Ovary (tissue), 9 donors: ENCODE results near the gene SCUBE3. TPM values are rescaled to one million over a fixed set of nuclear protein-coding genes. Genes with fewer than 3 reads are reported as not detected.

Source experiments
- DNase-seq, 5 donors: peaks; one replicate each; pipeline ENCODE4 v3.0.0-alpha.2; 2019 to 2020
- H3K27ac ChIP-seq, 2 donors: fragments of 200-600 bp; one replicate each; pipeline versions ENCODE4 v1.5.1 to v1.8.0; 2019 to 2022
- H3K27me3 ChIP-seq: fragments of 200-600 bp; one replicate; pipeline ENCODE4 v1.8.0; 2022
- H3K36me3 ChIP-seq: fragments of 200-600 bp; sonication (generic); one replicate; pipeline ENCODE4 v1.5.1; 2019
- H3K4me1 ChIP-seq: one replicate; pipeline ENCODE4 v1.8.1; 2013; ENCODE audit warnings: mild to moderate bottlenecking, moderate library complexity; ENCODE audit not compliant: insufficient read depth
- H3K4me3 ChIP-seq: fragments of 200-600 bp; sonication (generic); one replicate; pipeline ENCODE4 v1.5.1; 2017
- H3K9me3 ChIP-seq, 2 donors: fragments of 200-600 bp in 1 of 2; sonication (generic) in 1 of 2; one replicate each; pipeline versions ENCODE4 v1.5.1 to v1.8.1; 2013 to 2019; ENCODE audit warnings: mild to moderate bottlenecking in 1 of 2, moderate library complexity in 1 of 2
- CTCF ChIP-seq, 3 donors: fragments of 450-650 bp in 2 of 3; fragments of 200-600 bp in 1 of 3; IDR thresholded peaks; one replicate each; pipeline versions ENCODE4 v1.5.1 to v1.8.0; 2016 to 2022; ENCODE audit warnings: antibody characterized with exemption in 3 of 3, mild to moderate bottlenecking in 1 of 3
- EP300 ChIP-seq: sonication (generic); formaldehyde crosslinking; IDR thresholded peaks from one replicate; pipeline ENCODE4 v1.6.1; 2017; ENCODE audit warnings: antibody characterized with exemption
- POLR2A ChIP-seq: fragments of 450-650 bp; IDR thresholded peaks from one replicate; pipeline ENCODE4 v1.6.1; 2017; ENCODE audit warnings: antibody characterized with exemption, mild to moderate bottlenecking, moderate library complexity
- WGBS, 3 donors: extraction: QIAGEN DNeasy Blood & Tissue Kit in 1 of 3; methylation state at CpG; one replicate each; pipeline versions ENCODE4 v1.1.5 to v1.1.7; 2013 to 2017; 5-methylcytosine and 5-hydroxymethylcytosine counted together
- intact Hi-C, 4 donors: fragments of 100-400 bp; cut with DNase I; formaldehyde crosslinking; loops; one replicate each; pipeline versions ENCODE4 v1.11.0 to v1.15.1; 2022 to 2023
- polyA plus RNA-seq, 2 donors: library from polyadenylated mRNA; stranded (reverse); fragments of 200-250 nt in 1 of 2; fragments of 350-450 nt in 1 of 2; fragmentation: Illumina TruSeq in 1 of 2; extraction: RNeasy Lipid Tissue Mini Kit (QIAGEN cat#74804) in 1 of 2; gene quantifications; one replicate each; pipeline ENCODE4 v1.2.3, GENCODE V29; 2013 to 2014
- total RNA-seq, 7 donors: library from RNA; depleted of rRNA in 2 of 7; stranded (reverse); fragments of >200 nt in 2 of 7; fragmentation: NEBNext Ultra II Directional in 3 of 7; extraction: Animal tissue kit (Norgen Biotek cat#: 25700) in 3 of 7; gene quantifications; one replicate each; pipeline versions ENCODE4 v1.1.0 to v1.2.4, GENCODE V29; 2016 to 2023
- donor health status: DM: no; HTN: no; CAD: no; lungs with moderate emphysema.
- donor health status: DM: no; HTN: no; CAD: no.
- donor health status: Bipolar disorder and iron deficiency.
- donor health status: DM: yes; HTN: yes; CAD: no.
- donor health status: DM: no; HTN: no; CAD: no.
- donor health status: DM: yes; HTN: yes; CAD: no.

Gene SCUBE3
- total and polyA plus RNA-seq, 9 donors = 0.08 to 3.1 (median 0.18) TPM; not detected in 1

GRCh38 chr6:35202066-35202546, 11.7 kb upstream of the SCUBE3 start:
- H3K9me3 ChIP-seq = no peaks in the 10 kb centered on the region
- no peaks in the 10 kb centered on the region for H3K27me3 ChIP-seq
- DNase-seq = no peak
- no peak overlapping the region for H3K27ac ChIP-seq
- TF ChIP-seq EP300 (no peak), POLR2A (no peak), CTCF (IDR thresholded peaks at IDR 0.05) (no peak)
- no peaks in the 10 kb centered on the region for H3K36me3 ChIP-seq
- H3K4me1 ChIP-seq = no peaks in the 10 kb centered on the region
- no peak overlapping the region for H3K4me3 ChIP-seq
- WGBS, 3 donors = 66 to 76% (median 75%) methylated on average over 6 of the region's 6 CpGs
- intact Hi-C loops = loop anchor here in 2 of 4 donors (10.0 kb wide), 2 partner anchors 57 to 217 kb away; partner anchors contain the start of gene TCP11 (in 1 of the 2)

GRCh38 chr6:35203152-35203670, 10.5 kb upstream of the SCUBE3 start:
- Histone ChIP-seq H3K27me3 (no peaks in the 10 kb centered on the region), H3K27ac (no peak overlapping the region), H3K9me3 (no peaks in the 10 kb centered on the region), H3K4me3 (no peak overlapping the region), H3K4me1 (no peaks in the 10 kb centered on the region), H3K36me3 (no peaks in the 10 kb centered on the region)
- DNase-seq = no peak
- WGBS, 3 donors = 77 to 86% (median 85%) methylated on average over 7 of the region's 7 CpGs
- intact Hi-C loops = loop anchor here in 2 of 4 donors (10.0 kb wide), 2 partner anchors 58 to 218 kb away; partner anchors contain the start of gene TCP11 (in 1 of the 2)
- TF ChIP-seq EP300 (no peak), POLR2A (no peak), CTCF (IDR thresholded peaks at IDR 0.05) (no peak)

GRCh38 chr6:35203680-35204079, 10.1 kb upstream of the SCUBE3 start:
- Histone ChIP-seq H3K27ac (no peak overlapping the region), H3K4me3 (no peak overlapping the region), H3K36me3 (no peaks in the 10 kb centered on the region), H3K27me3 (no peaks in the 10 kb centered on the region), H3K9me3 (no peaks in the 10 kb centered on the region), H3K4me1 (no peaks in the 10 kb centered on the region)
- TF ChIP-seq CTCF (IDR thresholded peaks at IDR 0.05) (no peak), EP300 (no peak)
- no peak for DNase-seq
- intact Hi-C loops = loop anchor here in 2 of 4 donors (10.0 kb wide), 2 partner anchors 59 to 219 kb away; partner anchors contain the start of gene TCP11 (in 1 of the 2)
- WGBS, 3 donors = 27 to 44% (median 31%) methylated on average over 2 of the region's 2 CpGs

- intact Hi-C loops = loop anchor here in 2 of 4 donors (10.0 kb wide), 2 partner anchors 62 to 222 kb away; partner anchors contain the start of gene TCP11 (in 1 of the 2)
- H3K27me3 ChIP-seq = no peaks in the 10 kb centered on the region
- no peak for TF ChIP-seq EP300
- TF ChIP-seq CTCF (IDR thresholded peaks at IDR 0.05) = no peak
- no peak for TF ChIP-seq POLR2A
- H3K4me3 ChIP-seq = no peak overlapping the region
- no peaks in the 10 kb centered on the region for H3K4me1 ChIP-seq
- DNase-seq = no peak
- no peaks in the 10 kb centered on the region for H3K36me3 ChIP-seq
- no peaks in the 10 kb centered on the region for H3K9me3 ChIP-seq
- WGBS, 3 donors = 62 to 75% (median 69%) methylated on average over 1 of the region's 1 CpG
- H3K27ac ChIP-seq = no peak overlapping the region
Measured at GRCh38 chr6:35206346-35206745, 7.4 kb upstream of the SCUBE3 start.
